Activated effector memory CD4-positive, alpha-beta T cell treated with anti-CD3 and anti-CD28 coated beads, Interleukin-2, amount 50 U/mL, for 16 hours (primary cell): ENCODE measurements around the gene LARP6.
"Not testable (repeated sequence)": the region's sequence is repeated elsewhere in the genome, so short reads cannot be mapped to it uniquely, and the experiment has no call there.

Experiments used
- DNase-seq: peaks from one replicate; pipeline ENCODE4 v3.0.0-alpha.2; 2020

LARP6 gene

GRCh38 chr15:70829371-70830166 is 24.4 kb downstream of the LARP6 start:
- DNase-seq, result no peak

- no peak for DNase-seq
Observed at GRCh38 chr15:70827721-70828120, 26.2 kb downstream of the LARP6 start.

DNA sequence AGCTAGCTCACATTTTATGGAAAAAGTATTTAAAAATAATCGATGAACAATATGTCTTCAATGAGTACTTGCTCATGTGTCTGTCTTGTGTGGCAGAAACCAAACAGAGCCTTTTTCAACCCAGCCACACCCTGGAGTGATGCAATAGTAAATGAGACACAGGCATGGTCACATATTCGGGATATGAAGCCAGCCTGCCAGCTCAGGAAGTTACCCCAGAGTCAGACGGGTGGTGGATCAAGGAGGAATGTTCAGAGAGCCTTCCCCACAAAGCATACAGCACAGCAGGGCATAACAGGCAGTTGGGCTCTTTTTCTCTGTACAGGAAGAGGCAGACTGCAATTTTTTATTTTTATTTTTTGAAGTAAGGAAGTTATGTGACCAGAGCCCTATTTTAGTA is 27.3 kb downstream of the LARP6 start:
- DNase-seq, result no peak

DNA sequence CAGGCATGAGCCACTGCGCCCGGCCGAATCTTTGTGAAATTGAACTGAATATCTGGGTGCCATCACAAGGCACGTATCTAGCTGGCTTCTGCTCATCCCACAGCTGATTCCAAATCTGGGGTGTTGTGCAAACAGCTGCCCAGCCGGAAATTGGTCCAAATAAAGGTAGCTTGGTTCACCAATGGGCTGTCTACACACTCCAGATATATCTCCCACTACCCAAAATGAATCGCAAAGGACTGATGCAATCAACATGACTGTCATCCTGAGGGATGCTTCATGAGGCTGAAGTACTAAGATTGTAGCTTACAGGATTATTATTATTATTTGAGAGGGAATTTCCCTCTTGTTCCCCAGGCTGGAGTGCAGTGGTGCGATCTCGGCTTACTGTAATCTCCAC is 28.1 kb downstream of the LARP6 start:
- no peak for DNase-seq

GRCh38 chr15:70823196-70823595 is 30.8 kb downstream of the LARP6 start:
- no peak for DNase-seq

- no peak for DNase-seq
Observed at GRCh38 chr15:70820214-70820613, 33.7 kb downstream of the LARP6 start.

GRCh38 chr15:70818580-70818979 is 35.4 kb downstream of the LARP6 start:
- DNase-seq, result no peak

- DNase-seq, result no peak
Observed at GRCh38 chr15:70817266-70817665, 36.7 kb downstream of the LARP6 start.

- no peak for DNase-seq
Observed at GRCh38 chr15:70815604-70816003, 38.4 kb downstream of the LARP6 start.

DNA sequence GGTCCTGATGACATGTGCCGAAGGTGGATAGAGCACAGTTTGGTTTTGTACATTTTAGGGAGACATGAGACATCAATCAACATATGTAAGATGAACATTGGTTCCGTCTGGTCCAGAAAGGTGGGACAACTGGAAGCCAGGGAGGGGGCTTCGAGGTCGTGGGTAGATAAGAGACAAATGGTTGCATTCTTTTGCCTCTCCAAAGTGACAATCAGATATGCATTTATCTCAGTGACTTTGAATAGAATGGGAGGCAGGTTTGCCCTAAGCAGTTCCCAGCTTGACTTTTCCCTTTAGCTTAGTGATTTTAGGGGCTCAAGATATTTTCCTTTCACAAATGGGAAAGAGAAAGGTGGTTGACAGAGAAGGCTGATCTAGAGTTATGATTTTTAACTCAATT is 38.9 kb downstream of the LARP6 start:
- not testable (repeated sequence) for DNase-seq

DNA sequence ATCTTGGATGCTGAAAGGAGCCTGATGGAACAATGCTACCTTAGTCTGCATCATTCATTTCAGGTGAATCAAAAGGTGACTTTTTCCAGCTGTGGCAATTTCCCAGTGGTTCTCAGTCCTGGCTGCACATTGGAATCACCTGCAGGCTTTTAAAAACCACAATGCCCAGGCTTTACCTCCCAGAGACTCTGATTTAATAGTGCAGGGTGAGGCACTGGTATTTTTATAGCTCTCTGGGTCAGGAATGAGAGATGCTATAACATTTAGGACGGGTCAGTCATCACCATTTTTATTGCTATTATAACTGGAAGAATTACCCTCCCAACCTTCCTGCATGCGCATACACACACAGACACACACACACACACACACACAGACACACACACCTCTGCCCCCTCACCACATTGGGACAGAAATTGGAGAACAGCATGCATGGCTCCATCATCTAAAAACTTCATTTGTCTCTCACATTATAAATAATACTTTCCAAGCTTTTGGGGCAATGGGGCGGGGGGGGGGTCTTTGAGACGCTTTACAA is 41.1 kb downstream of the LARP6 start:
- DNase-seq, result no peak

GRCh38 chr15:70810916-70811578 is 42.9 kb downstream of the LARP6 start:
- no peak for DNase-seq

GRCh38 chr15:70806992-70807712 is 46.8 kb downstream of the LARP6 start:
- no peak for DNase-seq

DNA sequence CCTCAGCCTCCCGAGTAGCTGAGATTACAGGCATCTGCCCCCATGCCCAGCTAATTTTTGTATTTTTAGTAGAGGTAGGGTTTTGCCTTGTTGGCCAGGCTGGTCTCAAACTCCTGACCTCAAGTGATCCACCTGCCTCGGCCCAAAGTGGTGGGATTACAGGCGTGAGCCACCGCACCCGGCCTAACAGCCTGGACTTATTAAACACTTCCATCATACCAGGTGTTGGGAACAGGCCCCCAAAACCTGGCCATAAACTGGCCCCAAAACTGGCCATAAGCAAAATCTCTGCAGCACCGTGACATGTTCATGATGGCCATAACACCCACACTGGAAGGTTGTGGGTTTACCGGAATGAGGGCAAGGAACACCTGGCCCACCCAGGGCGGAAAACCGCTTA is 49.6 kb downstream of the LARP6 start:
- not testable (repeated sequence) for DNase-seq

DNA sequence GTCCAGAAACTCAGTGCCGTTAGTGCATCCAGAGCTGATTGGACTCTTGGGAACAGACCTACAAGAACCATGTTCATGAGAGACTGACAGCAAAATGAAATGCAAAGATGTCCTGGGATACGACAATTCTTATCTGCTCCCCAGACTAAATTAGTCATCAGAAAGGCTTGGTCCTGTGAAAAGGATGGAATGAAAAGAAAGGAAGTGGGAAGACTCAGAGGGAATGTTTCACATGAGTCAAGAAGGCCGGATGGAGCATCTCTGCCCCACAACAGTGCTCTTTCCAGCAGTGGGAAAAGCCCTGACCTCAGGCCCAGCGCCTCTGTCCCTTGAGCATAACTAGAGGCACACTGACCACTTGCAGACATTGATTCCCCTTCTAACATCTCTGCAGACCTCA is 51.3 kb downstream of the LARP6 start:
- no peak for DNase-seq

DNA sequence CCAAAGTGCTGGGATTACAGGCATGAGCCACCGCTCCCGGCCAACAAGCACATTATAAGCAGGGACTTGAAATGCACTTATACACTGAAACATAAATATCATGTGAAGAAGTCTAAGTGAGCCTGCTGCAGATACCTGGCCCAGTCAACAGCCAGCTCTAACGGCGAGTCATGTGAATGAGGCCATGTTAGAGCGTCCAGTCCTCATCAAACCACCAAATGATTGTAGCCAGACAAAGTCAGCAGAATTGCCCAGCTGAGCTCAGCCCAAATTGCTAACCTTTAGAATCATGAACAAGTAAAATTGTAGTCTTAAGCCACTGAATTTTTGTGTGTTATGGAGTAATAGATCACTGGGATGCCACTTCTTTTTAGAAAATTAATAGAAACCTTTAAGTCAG is 52.8 kb downstream of the LARP6 start:
- no peak for DNase-seq

- DNase-seq, result no peak
Observed at GRCh38 chr15:70799667-70800450, 54.1 kb downstream of the LARP6 start.

DNA sequence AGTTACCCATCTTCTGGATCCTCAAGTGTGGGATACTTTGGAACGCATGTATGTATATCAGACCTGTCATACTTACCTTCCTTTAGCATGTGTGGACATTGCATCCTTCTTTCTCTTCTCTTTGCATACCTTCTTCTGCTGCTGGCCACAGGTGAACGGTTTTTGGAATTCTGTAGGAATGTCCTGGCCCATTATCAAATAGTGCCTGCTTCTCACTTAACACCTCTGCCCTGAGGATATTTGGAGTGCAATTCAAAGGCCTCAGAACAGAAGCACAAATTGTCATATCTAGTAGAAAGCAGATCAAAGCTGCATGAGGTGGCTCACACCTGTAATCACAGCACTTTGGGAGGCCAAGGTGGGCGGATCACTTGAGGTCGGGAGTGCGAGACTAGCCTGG is 56.5 kb downstream of the LARP6 start:
- no peak for DNase-seq

GRCh38 chr15:70796516-70797310 is 57.2 kb downstream of the LARP6 start:
- no peak for DNase-seq

GRCh38 chr15:70795311-70795665 is 58.7 kb downstream of the LARP6 start:
- DNase-seq, result no peak

GRCh38 chr15:70794596-70795310 is 59.2 kb downstream of the LARP6 start:
- no peak for DNase-seq
